ENCODE measurements around the gene COMTD1.

COMTD1 gene

DNA sequence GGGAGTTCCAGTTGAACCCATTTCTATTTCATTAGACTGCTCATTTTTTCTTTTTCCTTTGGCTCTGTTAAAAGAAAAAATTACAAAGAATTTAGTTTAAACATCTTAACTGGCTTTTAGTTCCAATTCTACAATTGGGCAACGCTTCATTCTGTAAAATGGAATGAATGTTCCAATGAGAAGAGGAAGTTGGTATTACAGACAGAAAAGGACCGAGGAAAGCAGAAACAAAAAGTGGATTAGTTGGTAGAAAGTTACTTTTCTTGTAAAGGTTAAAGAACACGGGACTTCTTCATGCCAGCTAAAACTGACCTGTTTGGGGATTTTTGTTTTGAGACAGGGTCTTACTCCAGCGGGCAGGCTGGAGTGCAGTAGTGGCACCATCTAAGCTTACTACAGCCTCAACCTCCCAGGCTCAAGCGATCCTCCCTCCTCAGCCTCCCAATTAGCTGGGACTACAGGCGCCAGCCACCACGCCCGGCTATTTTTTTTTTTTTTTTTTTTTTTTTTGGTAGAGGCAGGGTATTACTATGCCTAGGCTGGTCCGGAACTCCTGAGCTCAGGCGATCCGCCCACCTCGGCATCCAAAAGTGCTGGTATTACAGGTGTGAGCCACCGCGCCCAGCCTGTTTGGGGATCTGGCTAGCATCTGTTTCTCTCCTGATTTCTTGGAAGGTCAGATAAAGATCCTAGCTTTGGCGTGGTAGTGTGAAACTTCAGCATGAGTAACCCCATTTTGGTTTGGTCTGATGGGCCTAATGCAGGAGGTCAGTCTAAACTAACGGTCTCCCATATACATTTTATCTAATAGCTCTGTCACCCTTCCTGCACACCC, 26.5 kb downstream of the COMTD1 start:
- H3K9me3 ChIP-seq (ENCODE audit: low read length): no peaks in the 10 kb centered on the region
- no peak for TF ChIP-seq EZH2 (IDR thresholded peaks at IDR 0.05; ENCODE audit: borderline replicate concordance, low read length)
- TF ChIP-seq, protein P1, sequence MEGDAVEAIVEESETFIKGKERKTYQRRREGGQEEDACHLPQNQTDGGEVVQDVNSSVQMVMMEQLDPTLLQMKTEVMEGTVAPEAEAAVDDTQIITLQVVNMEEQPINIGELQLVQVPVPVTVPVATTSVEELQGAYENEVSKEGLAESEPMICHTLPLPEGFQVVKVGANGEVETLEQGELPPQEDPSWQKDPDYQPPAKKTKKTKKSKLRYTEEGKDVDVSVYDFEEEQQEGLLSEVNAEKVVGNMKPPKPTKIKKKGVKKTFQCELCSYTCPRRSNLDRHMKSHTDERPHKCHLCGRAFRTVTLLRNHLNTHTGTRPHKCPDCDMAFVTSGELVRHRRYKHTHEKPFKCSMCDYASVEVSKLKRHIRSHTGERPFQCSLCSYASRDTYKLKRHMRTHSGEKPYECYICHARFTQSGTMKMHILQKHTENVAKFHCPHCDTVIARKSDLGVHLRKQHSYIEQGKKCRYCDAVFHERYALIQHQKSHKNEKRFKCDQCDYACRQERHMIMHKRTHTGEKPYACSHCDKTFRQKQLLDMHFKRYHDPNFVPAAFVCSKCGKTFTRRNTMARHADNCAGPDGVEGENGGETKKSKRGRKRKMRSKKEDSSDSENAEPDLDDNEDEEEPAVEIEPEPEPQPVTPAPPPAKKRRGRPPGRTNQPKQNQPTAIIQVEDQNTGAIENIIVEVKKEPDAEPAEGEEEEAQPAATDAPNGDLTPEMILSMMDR (IDR thresholded peaks at IDR 0.05; ENCODE audit: low read length): no peak
- H2AFZ ChIP-seq (ENCODE audit: low read length): no peak overlapping the region
- peaks cover 26% of the 10 kb centered on the region for H3K4me1 ChIP-seq (ENCODE audit: insufficient read depth, low read length, severe bottlenecking)
- peaks cover 23% of the 10 kb centered on the region for H3K36me3 ChIP-seq (ENCODE audit: insufficient read depth, low read length)
- H3K27ac ChIP-seq (ENCODE audit: low read depth, low read length, poor library complexity, severe bottlenecking): peak overlapping the region; percentile 80
- peak overlapping the region; percentile 84 for H3K4me2 ChIP-seq (ENCODE audit: low read length)
- H3K9me2 ChIP-seq (ENCODE audit: low read depth, low read length): no peaks in the 10 kb centered on the region
- no peaks in the 10 kb centered on the region for H3K27me3 ChIP-seq (ENCODE audit: insufficient read depth, low read length)
- no peaks in the 10 kb centered on the region for H3F3A ChIP-seq (ENCODE audit: insufficient read depth, low read length)
- H3K79me2 ChIP-seq (ENCODE audit: insufficient read depth, low read length): peaks cover 29% of the 10 kb centered on the region
- no peaks in the 10 kb centered on the region for H4K20me1 ChIP-seq (ENCODE audit: insufficient read depth, low read length)
- peak overlapping the region; percentile 96 for H3K9ac ChIP-seq (ENCODE audit: low read length)
- H3K4me3 ChIP-seq (ENCODE audit: low read depth, low read length, poor library complexity, severe bottlenecking): peak overlapping the region; percentile 96

DNA sequence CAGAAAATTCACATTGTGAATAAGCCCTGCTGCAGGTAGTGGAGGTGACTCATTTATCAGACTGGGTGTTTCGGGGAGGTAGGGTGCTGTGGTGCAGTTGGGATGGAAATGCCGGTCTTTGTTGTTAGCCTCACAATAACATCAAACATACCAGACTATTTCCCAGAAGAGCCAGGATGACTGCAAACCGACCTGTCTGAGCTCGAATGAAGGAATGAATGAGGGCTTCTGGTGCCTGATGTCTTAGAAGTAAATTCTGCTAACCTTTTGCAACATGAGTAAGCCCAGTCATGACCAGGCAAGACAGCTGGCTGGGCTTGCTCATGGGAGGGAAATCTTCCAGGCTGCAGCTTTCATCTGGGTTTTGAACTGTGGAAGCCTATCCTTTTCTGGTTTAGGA, 27.6 kb downstream of the COMTD1 start:
- Histone ChIP-seq H3K79me2 (ENCODE audit: insufficient read depth, low read length) (peaks cover 22% of the 10 kb centered on the region), H3K9ac (ENCODE audit: low read length) (no peak overlapping the region), H3K4me3 (ENCODE audit: low read depth, low read length, poor library complexity, severe bottlenecking) (no peak overlapping the region), H3K36me3 (ENCODE audit: insufficient read depth, low read length) (peaks cover 14% of the 10 kb centered on the region), H3K4me1 (ENCODE audit: insufficient read depth, low read length, severe bottlenecking) (peaks cover 26% of the 10 kb centered on the region), H2AFZ (ENCODE audit: low read length) (no peak overlapping the region), H3K4me2 (ENCODE audit: low read length) (no peak overlapping the region), H3K9me2 (ENCODE audit: low read depth, low read length) (no peaks in the 10 kb centered on the region), H3K27me3 (ENCODE audit: insufficient read depth, low read length) (no peaks in the 10 kb centered on the region), H4K20me1 (ENCODE audit: insufficient read depth, low read length) (no peaks in the 10 kb centered on the region), H3F3A (ENCODE audit: insufficient read depth, low read length) (no peaks in the 10 kb centered on the region), H3K9me3 (ENCODE audit: low read length) (no peaks in the 10 kb centered on the region), H3K27ac (ENCODE audit: low read depth, low read length, poor library complexity, severe bottlenecking) (no peak overlapping the region)
- TF ChIP-seq, protein P1 (IDR thresholded peaks at IDR 0.05; ENCODE audit: low read length): no peak
- no peak for TF ChIP-seq EZH2 (IDR thresholded peaks at IDR 0.05; ENCODE audit: borderline replicate concordance, low read length)

DNA sequence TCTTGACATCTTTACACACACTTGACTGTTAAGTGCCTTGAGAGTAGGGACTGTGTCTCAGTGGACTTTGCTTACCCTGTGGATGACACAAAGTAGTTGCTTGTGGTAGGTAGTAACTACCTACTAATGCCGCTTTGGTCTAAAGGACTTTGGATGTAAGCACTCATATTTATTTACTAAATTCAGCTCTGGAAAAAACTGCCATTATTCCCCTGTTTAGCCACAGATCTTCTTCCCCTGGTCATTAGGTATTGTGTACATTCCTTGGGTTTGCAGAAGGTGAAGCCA, 28.0 kb downstream of the COMTD1 start:
- no peak overlapping the region for H2AFZ ChIP-seq (ENCODE audit: low read length)
- no peak overlapping the region for H3K9ac ChIP-seq (ENCODE audit: low read length)
- peaks cover 10% of the 10 kb centered on the region for H3K36me3 ChIP-seq (ENCODE audit: insufficient read depth, low read length)
- no peaks in the 10 kb centered on the region for H3K9me3 ChIP-seq (ENCODE audit: low read length)
- H3K27me3 ChIP-seq (ENCODE audit: insufficient read depth, low read length): no peaks in the 10 kb centered on the region
- H3K79me2 ChIP-seq (ENCODE audit: insufficient read depth, low read length): peaks cover 20% of the 10 kb centered on the region
- no peaks in the 10 kb centered on the region for H3F3A ChIP-seq (ENCODE audit: insufficient read depth, low read length)
- H3K27ac ChIP-seq (ENCODE audit: low read depth, low read length, poor library complexity, severe bottlenecking): no peak overlapping the region
- H3K4me3 ChIP-seq (ENCODE audit: low read depth, low read length, poor library complexity, severe bottlenecking): no peak overlapping the region
- H3K9me2 ChIP-seq (ENCODE audit: low read depth, low read length): no peaks in the 10 kb centered on the region
- TF ChIP-seq, protein P1 (IDR thresholded peaks at IDR 0.05; ENCODE audit: low read length): no peak
- TF ChIP-seq EZH2 (IDR thresholded peaks at IDR 0.05; ENCODE audit: borderline replicate concordance, low read length): no peak
- no peak overlapping the region for H3K4me2 ChIP-seq (ENCODE audit: low read length)
- no peaks in the 10 kb centered on the region for H4K20me1 ChIP-seq (ENCODE audit: insufficient read depth, low read length)
- H3K4me1 ChIP-seq (ENCODE audit: insufficient read depth, low read length, severe bottlenecking): peaks cover 25% of the 10 kb centered on the region
